ENCODE data around the gene RAPGEF5.

GRCh38 chr7:22110881-22111280 lies 246.1 kb downstream of the RAPGEF5 start:
- no peak for TF ChIP-seq CTCF (conservative IDR thresholded peaks at IDR 0.05)
- no peak for TF ChIP-seq EZH2 (IDR thresholded peaks at IDR 0.05; ENCODE audit: low read depth)
